Tibial artery (tissue), 4 donors: Measurements from ENCODE around the gene CRYBA4.

Experiments
- DNase-seq, 2 donors: peaks; one replicate each; pipeline ENCODE4 v3.0.0-alpha.2; 2019
- H3K27ac ChIP-seq, 2 donors: fragments of 200-600 bp; sonication (generic) in 1 of 2; 1 replicate in 1 of 2; 2 replicates in 1 of 2; pipeline ENCODE4 v1.5.1; 2018 to 2019; ENCODE audit warnings: mild to moderate bottlenecking in 1 of 2
- H3K27me3 ChIP-seq, 2 donors: fragments of 200-600 bp; sonication (generic) in 1 of 2; one replicate each; pipeline versions ENCODE4 v1.5.1 to v1.6.0; 2016 to 2019
- H3K36me3 ChIP-seq, 3 donors: fragments of 200-600 bp; sonication (generic) in 2 of 3; one replicate each; pipeline ENCODE4 v1.5.1; 2016 to 2019; ENCODE audit warnings: mild to moderate bottlenecking in 2 of 3
- H3K4me1 ChIP-seq, 4 donors: fragments of 200-600 bp; sonication (generic) in 2 of 4; 1 replicate in 3 of 4; 2 replicates in 1 of 4; pipeline ENCODE4 v1.5.1; 2016 to 2019
- H3K4me3 ChIP-seq, 2 donors: fragments of 200-600 bp; sonication (generic) in 1 of 2; 1 replicate in 1 of 2; 2 replicates in 1 of 2; pipeline ENCODE4 v1.5.1; 2018 to 2019; ENCODE audit warnings: mild to moderate bottlenecking in 2 of 2
- H3K9me3 ChIP-seq, 3 donors: fragments of 200-600 bp; sonication (generic) in 1 of 3; one replicate each; pipeline ENCODE4 v1.5.1; 2016 to 2019
- CTCF ChIP-seq, 2 experiments: fragments of 200-600 bp in 1 of 2; fragments of 450-650 bp in 1 of 2; IDR thresholded peaks; one replicate each; pipeline ENCODE4 v1.5.1; 2017 to 2019; ENCODE audit warnings: antibody characterized with exemption in 2 of 2, mild to moderate bottlenecking in 1 of 2, moderate library complexity in 1 of 2
- intact Hi-C: fragments of 100-400 bp; cut with DNase I; formaldehyde crosslinking; loops from one replicate; pipeline ENCODE4 v1.15.0; 2023; ENCODE audit warnings: low total_unique reads

Gene CRYBA4

GRCh38 chr22:26615149-26615548 lies 6.6 kb upstream of the CRYBA4 start:
- intact Hi-C loops = no loop called here
- Histone ChIP-seq H3K27me3 (peaks cover 0 to 50% of the 10 kb centered on the region in 2 donors), H3K9me3 (no peaks in the 10 kb centered on the region), H3K4me1 (peaks cover 0 to 7% (median 0%) of the 10 kb centered on the region in 4 donors), H3K4me3 (no peak overlapping the region), H3K27ac (no peak overlapping the region), H3K36me3 (no peaks in the 10 kb centered on the region)
- TF ChIP-seq CTCF (IDR thresholded peaks at IDR 0.05) = no peak
- DNase-seq = no peak

DNA sequence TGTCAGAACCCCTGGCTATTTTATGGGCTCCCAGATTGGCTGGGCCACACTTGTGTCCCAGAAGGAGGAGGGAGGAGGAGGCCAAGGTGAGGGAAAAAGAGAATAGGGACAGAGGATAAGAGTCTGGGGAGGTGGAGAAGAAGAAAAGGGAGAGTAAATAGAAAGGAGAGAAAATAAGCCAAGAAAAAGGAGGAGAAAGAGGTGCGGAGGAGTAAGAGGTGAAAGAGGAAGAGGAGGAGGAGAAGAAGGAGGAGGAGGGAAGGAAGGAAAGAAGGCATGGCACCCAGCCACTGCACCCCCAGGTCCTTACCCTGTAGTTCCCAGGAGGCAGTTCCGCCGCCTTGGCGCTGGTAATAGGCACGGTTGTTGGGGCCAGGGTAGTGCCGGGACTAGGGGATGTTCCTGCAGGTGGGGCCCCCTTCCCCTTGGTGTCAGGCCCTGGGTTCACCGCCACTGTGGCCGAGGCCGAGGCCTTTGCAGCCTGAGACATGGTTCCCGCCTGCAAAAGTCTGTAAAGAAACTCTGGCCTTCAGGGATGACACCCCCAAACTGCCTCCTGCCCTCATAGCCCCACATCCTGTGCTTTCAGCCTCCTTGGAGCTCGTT lies 5.8 kb upstream of the CRYBA4 start:
- intact Hi-C loops = no loop called here
- Histone ChIP-seq H3K27me3 (peaks cover 0 to 50% of the 10 kb centered on the region in 2 donors), H3K4me3 (no peak overlapping the region), H3K27ac (no peak overlapping the region), H3K9me3 (no peaks in the 10 kb centered on the region), H3K36me3 (no peaks in the 10 kb centered on the region), H3K4me1 (no peaks in the 10 kb centered on the region)
- no peak for TF ChIP-seq CTCF (IDR thresholded peaks at IDR 0.05)
- DNase-seq = no peak

GRCh38 chr22:26616650-26617049 lies 5.1 kb upstream of the CRYBA4 start:
- intact Hi-C loops = no loop called here
- no peak for TF ChIP-seq CTCF (IDR thresholded peaks at IDR 0.05)
- no peak for DNase-seq

DNA sequence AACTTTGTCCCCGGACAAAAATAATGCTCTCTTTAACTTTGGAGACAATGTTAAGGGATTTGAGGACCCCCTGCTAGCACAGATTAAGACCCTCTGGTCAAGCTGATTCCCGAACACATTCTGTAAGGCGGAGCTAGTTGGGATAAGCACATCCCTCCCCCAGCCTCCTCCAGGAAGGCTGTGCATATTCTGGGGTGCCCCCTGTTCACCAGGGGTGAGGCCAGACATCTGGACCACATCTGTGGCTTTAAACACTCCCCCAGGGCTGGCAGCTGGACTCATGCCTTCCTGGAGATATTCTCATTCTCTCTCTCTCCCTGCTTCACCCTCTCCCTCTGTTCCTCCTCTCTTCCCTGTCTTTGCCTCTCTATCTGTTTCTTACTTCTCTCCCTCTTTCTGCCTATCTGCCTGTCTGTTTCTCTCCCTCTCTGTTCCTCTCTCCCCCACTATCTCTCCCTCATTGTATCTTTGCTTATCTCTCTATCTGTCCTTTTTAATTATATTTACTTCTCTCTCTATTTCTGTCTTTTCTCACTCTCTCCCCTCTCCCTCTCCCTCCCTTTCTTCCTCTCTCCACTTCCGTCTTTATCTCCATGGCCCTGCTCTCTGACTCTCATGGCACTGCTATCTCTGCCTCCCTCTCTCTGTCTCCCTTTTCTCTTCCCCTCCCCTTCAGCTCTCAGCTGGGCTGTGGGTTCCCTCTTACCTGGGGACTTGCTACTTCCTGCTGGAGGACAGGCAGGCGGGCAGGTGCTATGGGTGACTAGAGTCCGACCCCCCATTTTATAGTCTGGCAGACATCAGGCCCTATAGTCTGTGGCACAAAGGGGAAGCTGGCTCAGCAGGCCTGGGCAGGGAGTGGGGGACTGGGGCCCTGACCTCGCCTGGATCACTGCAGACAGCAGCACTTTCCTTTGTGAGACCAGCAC lies 4.2 kb upstream of the CRYBA4 start, which contains the start of gene CRYBB1:
Gene CRYBB1 (minus strand): TSS at position 757 of the 929 bp plus-strand sequence. CDS start 1,708 bp downstream, outside the sequence.
- H3K27me3 ChIP-seq = peaks cover 0 to 54% of the 10 kb centered on the region in 2 donors
- no peaks in the 10 kb centered on the region for H3K4me1 ChIP-seq
- DNase-seq = peak; percentile 28 to 68
- no peak within 1 kb of the TSS for H3K27ac ChIP-seq
- no peaks in the 10 kb centered on the region for H3K9me3 ChIP-seq
- H3K36me3 ChIP-seq = no peaks in the 10 kb centered on the region
- intact Hi-C loops = no loop called here
- TF ChIP-seq CTCF (IDR thresholded peaks at IDR 0.05) = no peak
- H3K4me3 ChIP-seq = no peak within 1 kb of the TSS

More at GRCh38 chr22:26616650-26617049, 5.1 kb upstream of the CRYBA4 start:
- H3K27me3 ChIP-seq = peaks cover 0 to 50% of the 10 kb centered on the region in 2 donors
- no peak overlapping the region for H3K27ac ChIP-seq
- no peak overlapping the region for H3K4me3 ChIP-seq
- H3K36me3 ChIP-seq = no peaks in the 10 kb centered on the region
- no peaks in the 10 kb centered on the region for H3K4me1 ChIP-seq
- H3K9me3 ChIP-seq = no peaks in the 10 kb centered on the region

DNA sequence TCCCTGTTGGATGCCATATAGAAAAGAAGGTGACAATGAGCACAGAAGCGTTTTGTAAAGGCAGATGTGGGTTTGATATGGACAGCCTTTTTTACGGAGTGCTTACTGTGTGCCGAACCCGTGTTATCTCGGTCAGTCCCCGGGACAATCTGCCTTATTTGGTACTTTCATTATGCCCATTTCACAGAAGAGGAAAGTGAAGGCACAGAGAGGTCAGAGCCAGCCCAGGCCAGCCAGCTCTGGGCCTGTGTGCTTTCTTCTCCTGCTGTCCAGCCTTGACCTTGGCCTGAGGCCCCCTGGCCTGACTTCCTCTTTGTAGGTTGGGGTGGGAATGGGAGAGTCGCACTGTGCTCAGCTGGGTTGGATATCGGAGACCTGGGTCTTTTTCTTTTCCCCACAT lies 3.3 kb upstream of the CRYBA4 start:
- no peak for DNase-seq
- Histone ChIP-seq H3K9me3 (no peaks in the 10 kb centered on the region), H3K36me3 (no peaks in the 10 kb centered on the region), H3K27ac (no peak overlapping the region), H3K27me3 (peaks cover 0 to 53% of the 10 kb centered on the region in 2 donors), H3K4me1 (no peaks in the 10 kb centered on the region), H3K4me3 (no peak overlapping the region)
- intact Hi-C loops = no loop called here
- TF ChIP-seq CTCF (IDR thresholded peaks at IDR 0.05) = no peak
